Neutrophil (primary cell): ENCODE results near the gene JCHAIN.

ENCODE experiments used
- H3K27ac ChIP-seq: fragments of 200-600 bp; sonication (generic); 2 replicates; pipeline ENCODE4 v1.5.1; 2016; ENCODE audit warnings: mild to moderate bottlenecking, moderate library complexity
- H3K27me3 ChIP-seq: fragments of 200-600 bp; sonication (generic); 2 replicates; pipeline ENCODE4 v1.6.0; 2016; ENCODE audit warnings: mild to moderate bottlenecking
- H3K36me3 ChIP-seq: fragments of 200-600 bp; sonication (generic); 2 replicates; pipeline ENCODE4 v1.5.1; 2017
- H3K4me1 ChIP-seq, 2 experiments: fragments of 200-600 bp in 1 of 2; sonication (generic) in 1 of 2; 1 replicate in 1 of 2; 2 replicates in 1 of 2; pipeline versions ENCODE4 v1.5.1 to v1.6.1; 2013 to 2016; ENCODE audit warnings: low read depth in 1 of 2, low read length in 1 of 2, mild to moderate bottlenecking in 1 of 2, moderate library complexity in 1 of 2; ENCODE audit not compliant: control insufficient read depth in 1 of 2, insufficient read depth in 1 of 2
- H3K4me3 ChIP-seq, 2 experiments: fragments of 200-600 bp in 1 of 2; sonication (generic) in 1 of 2; 1 replicate in 1 of 2; 2 replicates in 1 of 2; pipeline ENCODE4 v1.5.1; 2013 to 2016; ENCODE audit warnings: low read depth in 1 of 2, low read length in 1 of 2, mild to moderate bottlenecking in 1 of 2, moderate library complexity in 1 of 2
- H3K9me3 ChIP-seq: fragments of 200-600 bp; sonication (generic); 2 replicates; pipeline ENCODE4 v1.5.1; 2016
- TF ChIP-seq, protein P1 (sequence below): fragments of 200-600 bp; sonication (generic); IDR thresholded peaks from 2 replicates; pipeline ENCODE4 v1.5.1; 2016; ENCODE audit warnings: antibody characterized with exemption

The JCHAIN gene

GRCh38 chr4:70676554-70677090 is 10.3 kb upstream of the JCHAIN start:
- TF ChIP-seq, protein P1, sequence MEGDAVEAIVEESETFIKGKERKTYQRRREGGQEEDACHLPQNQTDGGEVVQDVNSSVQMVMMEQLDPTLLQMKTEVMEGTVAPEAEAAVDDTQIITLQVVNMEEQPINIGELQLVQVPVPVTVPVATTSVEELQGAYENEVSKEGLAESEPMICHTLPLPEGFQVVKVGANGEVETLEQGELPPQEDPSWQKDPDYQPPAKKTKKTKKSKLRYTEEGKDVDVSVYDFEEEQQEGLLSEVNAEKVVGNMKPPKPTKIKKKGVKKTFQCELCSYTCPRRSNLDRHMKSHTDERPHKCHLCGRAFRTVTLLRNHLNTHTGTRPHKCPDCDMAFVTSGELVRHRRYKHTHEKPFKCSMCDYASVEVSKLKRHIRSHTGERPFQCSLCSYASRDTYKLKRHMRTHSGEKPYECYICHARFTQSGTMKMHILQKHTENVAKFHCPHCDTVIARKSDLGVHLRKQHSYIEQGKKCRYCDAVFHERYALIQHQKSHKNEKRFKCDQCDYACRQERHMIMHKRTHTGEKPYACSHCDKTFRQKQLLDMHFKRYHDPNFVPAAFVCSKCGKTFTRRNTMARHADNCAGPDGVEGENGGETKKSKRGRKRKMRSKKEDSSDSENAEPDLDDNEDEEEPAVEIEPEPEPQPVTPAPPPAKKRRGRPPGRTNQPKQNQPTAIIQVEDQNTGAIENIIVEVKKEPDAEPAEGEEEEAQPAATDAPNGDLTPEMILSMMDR = no peak
- no peak overlapping the region for H3K27ac ChIP-seq
- no peaks in the 10 kb centered on the region for H3K4me1 ChIP-seq
- H3K9me3 ChIP-seq = no peaks in the 10 kb centered on the region
- H3K4me3 ChIP-seq = no peak overlapping the region
- no peaks in the 10 kb centered on the region for H3K27me3 ChIP-seq
- no peaks in the 10 kb centered on the region for H3K36me3 ChIP-seq

GRCh38 chr4:70674731-70675130 is 8.4 kb upstream of the JCHAIN start:
- TF ChIP-seq, protein P1 = no peak
- H3K4me1 ChIP-seq = no peaks in the 10 kb centered on the region
- no peaks in the 10 kb centered on the region for H3K9me3 ChIP-seq
- no peaks in the 10 kb centered on the region for H3K27me3 ChIP-seq
- H3K36me3 ChIP-seq = no peaks in the 10 kb centered on the region
- H3K27ac ChIP-seq = no peak overlapping the region
- no peak overlapping the region for H3K4me3 ChIP-seq

- Histone ChIP-seq H3K4me3 (no peak overlapping the region), H3K9me3 (no peaks in the 10 kb centered on the region), H3K4me1 (no peaks in the 10 kb centered on the region), H3K36me3 (no peaks in the 10 kb centered on the region), H3K27me3 (no peaks in the 10 kb centered on the region), H3K27ac (no peak overlapping the region)
- TF ChIP-seq, protein P1 = no peak
These were observed 7.9 kb upstream of the JCHAIN start for GRCh38 chr4:70674191-70674590.

DNA sequence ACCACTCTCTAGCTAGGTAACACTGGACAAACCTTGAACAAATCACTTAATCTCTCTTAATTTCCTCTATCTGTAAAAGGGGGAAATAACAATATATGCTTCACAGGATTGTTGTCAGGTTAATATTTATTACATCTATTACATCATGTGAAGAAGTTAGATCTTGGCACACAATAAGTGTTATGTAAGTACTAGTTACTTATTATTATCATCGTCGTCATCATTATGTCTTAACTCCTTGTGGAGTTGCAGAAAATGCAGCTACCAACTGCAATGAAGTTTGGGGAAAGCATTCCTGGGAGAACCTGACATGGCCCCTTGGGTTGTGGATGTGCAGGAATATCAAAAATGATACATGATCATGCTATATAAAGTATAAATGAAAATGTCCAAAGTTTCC is 4.8 kb upstream of the JCHAIN start:
- H3K4me1 ChIP-seq = no peaks in the 10 kb centered on the region
- no peak overlapping the region for H3K4me3 ChIP-seq
- H3K9me3 ChIP-seq = no peaks in the 10 kb centered on the region
- no peaks in the 10 kb centered on the region for H3K36me3 ChIP-seq
- H3K27ac ChIP-seq = no peak overlapping the region
- TF ChIP-seq, protein P1 = no peak
- H3K27me3 ChIP-seq = no peaks in the 10 kb centered on the region

GRCh38 chr4:70670332-70671014 is 4.2 kb upstream of the JCHAIN start:
- Histone ChIP-seq H3K4me3 (no peak overlapping the region), H3K4me1 (no peaks in the 10 kb centered on the region), H3K27me3 (no peaks in the 10 kb centered on the region), H3K9me3 (no peaks in the 10 kb centered on the region), H3K36me3 (no peaks in the 10 kb centered on the region), H3K27ac (no peak overlapping the region)
- TF ChIP-seq, protein P1 = no peak
